GM21529 (cell line): ENCODE results near the gene PGBD4.
"Not testable (repeated sequence)": the region's sequence is repeated elsewhere in the genome, so short reads cannot be mapped to it uniquely, and the experiment has no call there.

Experiments used
- ATAC-seq: cut with Tn5 transposase; IDR thresholded peaks from one replicate; pipeline ENCODE4 v1.9.1; 2021; ENCODE audit not compliant: unreplicated experiment

PGBD4 gene

DNA sequence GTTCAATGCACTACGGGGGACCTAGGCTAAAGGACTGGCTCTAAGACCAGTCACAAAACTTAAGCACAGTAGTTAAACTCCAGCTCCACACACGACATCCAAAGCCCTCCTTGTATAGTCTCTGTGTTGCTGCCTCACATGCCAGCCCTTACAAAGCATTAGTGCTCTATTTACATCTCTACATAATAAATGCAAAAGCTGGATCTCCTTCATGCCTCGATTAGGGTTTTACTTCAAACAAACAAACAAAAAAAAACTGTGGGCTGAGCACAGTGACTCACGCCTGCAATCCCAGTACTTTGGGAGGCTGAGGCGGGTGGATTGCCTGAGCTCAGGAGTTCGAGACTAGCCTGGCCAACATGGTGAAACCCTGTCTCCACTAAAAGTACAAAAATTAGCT is 9.6 kb downstream of the PGBD4 start:
- no peak for ATAC-seq

DNA sequence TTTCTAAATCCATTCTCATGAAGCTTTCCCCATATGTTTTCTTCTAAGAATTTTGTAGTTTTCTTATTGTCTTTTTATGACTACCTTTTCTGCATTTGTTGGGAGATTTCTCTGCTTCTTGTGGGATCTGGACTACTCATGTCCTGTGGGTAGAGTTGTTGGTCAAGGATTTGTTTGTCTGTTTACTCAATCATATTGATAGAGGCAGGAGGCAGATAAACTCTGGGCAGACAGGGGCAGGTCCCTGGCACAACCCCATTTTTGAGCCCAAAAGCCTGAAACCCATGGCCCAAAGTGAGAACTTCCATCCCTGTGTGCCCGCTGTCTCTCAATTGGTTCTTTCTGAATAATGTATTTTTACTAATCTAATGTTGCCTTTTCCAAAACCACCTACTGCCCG is 12.3 kb downstream of the PGBD4 start:
- no peak for ATAC-seq

- no peak for ATAC-seq
Observed at GRCh38 chr15:34114739-34115138, 12.9 kb downstream of the PGBD4 start.

DNA sequence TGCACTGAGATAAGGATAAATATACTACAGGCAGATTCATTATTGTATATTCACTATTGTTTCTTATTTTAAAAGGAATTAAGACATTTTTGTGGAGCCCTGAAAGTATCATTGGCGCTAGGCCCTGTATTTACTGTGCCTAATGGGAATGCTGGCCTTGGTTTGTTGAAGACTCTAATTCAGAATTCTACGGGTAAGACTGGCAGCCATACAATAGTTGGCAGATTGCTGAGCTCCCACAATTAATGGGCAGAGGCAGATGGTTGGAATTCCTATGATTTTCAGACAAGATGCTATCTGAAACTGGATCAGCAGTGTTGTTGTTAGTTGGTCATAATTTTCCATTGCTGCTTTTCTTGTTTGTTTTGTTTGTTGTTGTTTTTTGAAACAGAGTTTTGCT is 14.7 kb downstream of the PGBD4 start:
- ATAC-seq = no peak

DNA sequence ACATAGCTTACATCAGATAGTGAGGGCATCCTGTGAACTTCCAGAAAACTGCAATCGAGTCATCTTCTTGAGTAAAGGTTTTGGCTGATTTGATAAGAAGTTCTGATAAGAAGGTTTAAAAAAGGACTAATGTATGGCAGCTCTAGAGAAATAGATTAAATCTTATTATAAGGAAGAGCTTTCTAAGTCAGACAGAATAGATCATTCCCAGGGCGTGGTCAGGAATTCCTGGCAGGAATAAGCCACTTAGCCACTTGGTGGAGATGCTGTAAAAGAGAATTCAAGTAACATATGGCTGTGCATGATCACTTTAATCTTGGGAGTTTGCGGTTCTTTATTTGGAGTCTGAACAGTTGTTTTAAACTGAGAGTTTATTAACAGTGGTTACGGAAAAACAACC is 17.4 kb downstream of the PGBD4 start:
- ATAC-seq = no peak

DNA sequence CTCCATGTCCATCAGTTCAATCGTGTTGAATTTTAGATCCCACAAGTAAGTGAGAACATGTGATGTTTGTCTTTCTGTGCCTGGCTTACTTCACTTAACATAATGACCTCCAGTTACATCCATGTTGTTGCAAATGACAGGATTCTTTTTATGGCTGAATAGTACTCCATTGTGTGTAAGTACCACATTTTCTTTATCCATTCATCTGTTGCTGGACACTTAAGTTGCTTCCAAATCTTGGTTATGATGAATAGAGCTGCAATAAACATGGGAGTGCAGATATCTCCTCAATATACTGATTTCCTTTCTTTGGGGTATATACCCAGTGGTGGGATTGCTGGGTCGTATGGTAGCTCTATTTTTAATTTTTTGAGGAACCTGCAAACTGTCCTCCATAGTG is 18.5 kb downstream of the PGBD4 start:
- not testable (repeated sequence) for ATAC-seq

GRCh38 chr15:34121786-34122185 is 19.9 kb downstream of the PGBD4 start:
- not testable (repeated sequence) for ATAC-seq

DNA sequence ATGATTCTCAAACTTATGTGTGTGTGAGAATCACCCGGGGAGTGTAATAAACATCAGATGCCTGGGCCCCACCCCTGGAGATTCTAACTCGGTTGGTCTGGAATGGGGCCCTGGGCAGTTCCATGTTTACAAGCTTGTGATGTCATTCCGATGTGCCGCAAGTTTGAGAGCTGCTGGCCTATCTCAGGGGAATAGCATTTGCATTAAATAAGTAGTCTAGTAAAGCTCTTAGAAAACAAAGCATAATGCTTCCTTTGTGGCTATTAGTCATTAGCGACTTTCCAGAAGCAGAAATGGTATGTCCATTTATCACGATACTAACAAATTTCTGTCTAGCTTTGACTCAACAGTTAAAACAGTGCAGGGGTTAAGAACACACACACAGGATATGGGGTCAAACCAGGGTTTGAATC is 20.9 kb downstream of the PGBD4 start:
- peak; percentile 76 for ATAC-seq

DNA sequence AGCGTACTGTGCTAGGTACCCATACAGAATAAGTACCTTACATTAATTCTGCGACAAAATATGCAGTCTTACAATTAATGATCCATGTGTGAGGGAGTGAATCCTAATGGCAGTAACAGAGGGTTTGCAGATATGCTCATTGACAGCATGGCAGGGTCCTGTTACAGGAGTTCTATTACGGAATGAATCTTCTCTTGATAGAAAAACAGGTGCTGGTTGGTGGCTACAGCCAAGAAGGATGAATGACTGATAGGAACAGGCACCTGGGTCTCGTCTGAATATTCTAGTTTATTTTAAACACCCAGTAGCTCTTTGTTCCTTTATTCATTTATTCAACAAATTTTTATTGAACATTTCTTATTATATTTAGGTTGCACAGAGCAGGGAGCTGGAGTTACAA is 22.8 kb downstream of the PGBD4 start:
- ATAC-seq = no peak

- no peak for ATAC-seq
Observed at GRCh38 chr15:34125945-34126344, 24.1 kb downstream of the PGBD4 start.

GRCh38 chr15:34126522-34126921 is 24.6 kb downstream of the PGBD4 start:
- no peak for ATAC-seq

GRCh38 chr15:34128898-34129297 is 27.0 kb downstream of the PGBD4 start:
- no peak for ATAC-seq

GRCh38 chr15:34132881-34133280 is 31.0 kb downstream of the PGBD4 start:
- no peak for ATAC-seq

DNA sequence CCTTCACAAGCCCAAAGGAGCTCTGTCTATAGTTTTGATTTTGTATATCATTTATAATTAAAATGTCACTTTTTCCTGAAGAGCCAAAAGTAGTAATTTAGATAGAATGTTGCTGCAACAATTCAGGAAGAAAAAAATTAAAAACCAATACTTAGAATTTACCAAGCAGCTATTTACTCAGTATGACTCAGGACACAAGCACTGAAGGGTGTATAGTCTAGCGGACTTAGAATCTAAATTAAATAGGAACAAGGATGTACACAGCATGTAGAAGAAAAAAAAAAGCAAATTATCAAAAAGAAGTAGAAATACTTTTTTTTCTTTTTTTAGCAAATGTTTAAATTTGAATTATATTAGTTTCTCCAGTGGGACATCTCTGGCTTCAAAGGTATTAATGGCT is 31.6 kb downstream of the PGBD4 start:
- ATAC-seq = no peak

GRCh38 chr15:34147371-34148140 is 45.7 kb downstream of the PGBD4 start:
- ATAC-seq = no peak

GRCh38 chr15:34154725-34155204 is 52.9 kb downstream of the PGBD4 start:
- no peak for ATAC-seq

DNA sequence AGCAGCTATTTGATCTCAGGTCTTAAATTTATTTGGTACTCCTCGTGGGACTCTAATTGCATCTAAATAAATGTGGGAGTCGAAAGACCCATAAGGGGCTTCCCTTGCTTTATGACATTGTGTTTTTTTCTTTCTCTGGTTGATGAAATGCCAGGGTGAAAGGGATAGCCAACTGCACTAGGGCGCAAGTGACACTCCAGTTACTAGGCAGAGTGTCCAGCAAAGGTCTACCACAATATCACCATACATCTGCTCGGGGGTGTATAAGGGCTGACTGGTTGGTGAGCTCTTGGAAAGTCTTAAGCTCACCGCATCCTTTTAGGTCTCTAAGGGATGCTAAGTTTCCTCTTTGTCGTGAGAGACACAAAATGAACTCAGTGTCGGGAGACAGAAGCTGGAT is 54.0 kb downstream of the PGBD4 start:
- no peak for ATAC-seq
